Measurements from ENCODE around the gene FAIM2. TPM values are rescaled to one million over a fixed set of nuclear protein-coding genes. Genes with fewer than 3 reads are reported as not detected.

The FAIM2 gene
- total RNA-seq, 1 experiment from 2014 or later = not detected

DNA sequence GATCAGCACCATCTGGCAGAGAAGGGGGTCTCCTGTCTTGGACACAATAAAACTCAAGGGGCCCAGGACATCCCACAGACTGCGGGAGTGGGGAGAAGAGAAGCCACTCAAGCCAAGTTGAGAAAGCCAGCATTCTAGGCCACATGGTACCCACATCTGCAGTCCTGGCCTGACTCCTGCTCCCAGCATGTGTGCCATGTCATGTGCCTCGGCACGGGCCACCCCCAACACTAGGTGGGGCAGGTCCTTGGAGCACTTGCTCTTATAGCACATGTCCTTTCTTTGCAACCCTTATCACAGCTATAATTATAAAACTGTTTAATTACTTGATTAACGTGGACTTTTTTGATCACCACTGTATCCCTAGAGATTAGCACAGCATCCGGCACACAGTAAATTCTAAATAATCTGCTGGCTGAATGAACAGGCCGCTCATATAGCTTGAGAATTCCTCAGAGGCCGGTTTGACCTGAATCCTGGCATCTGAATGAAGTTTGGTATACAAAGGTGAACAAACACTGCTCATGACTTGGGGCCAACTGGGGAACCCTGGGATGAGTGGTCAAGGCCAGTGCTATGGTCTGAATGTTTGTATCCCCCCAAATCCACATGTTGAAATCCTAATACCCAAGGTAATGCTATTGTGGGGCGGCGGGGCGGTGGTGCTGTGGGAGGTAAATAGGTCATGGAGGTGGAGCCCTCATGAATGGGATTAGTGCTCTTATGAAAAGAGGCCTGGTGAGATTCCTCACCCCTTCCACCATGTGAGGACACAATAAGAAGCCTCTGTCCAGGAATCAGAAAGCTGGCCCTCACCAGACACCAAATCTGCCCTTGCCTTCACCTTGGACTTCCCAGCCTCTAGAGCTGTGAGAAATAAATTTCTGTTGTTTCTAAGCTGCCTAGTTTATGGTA is 82.1 kb downstream of the FAIM2 start:
- no peak for DNase-seq (ENCODE audit: low read depth)
- in situ Hi-C loops (cut with HindIII; ENCODE audit: low pct_unique_long_range_greater_than_20kb, low sequenced_read_pairs) = no loop called here

DNA sequence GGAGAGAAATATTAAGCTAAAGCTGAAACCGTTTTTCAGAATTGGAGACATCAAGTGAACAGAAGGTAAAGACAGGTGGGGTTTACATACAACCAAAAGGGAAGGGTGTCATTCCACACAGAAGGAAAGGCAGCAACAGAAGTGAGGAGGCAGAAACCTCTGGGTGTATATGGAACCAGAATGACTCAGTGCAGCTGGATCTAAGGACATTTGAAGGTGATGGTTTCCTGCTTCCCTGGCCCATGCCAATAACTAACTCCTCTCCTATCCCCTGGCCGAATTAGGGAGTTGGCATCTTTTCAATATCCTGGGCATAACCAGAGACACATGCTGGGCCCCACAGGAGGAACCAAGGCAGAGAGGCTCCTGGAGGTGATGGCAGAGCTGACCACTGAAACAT is 83.9 kb downstream of the FAIM2 start:
- DNase-seq (ENCODE audit: low read depth) = no peak
- in situ Hi-C loops (cut with HindIII; ENCODE audit: low pct_unique_long_range_greater_than_20kb, low sequenced_read_pairs) = no loop called here

- in situ Hi-C loops (cut with HindIII; ENCODE audit: low pct_unique_long_range_greater_than_20kb, low sequenced_read_pairs) = no loop called here
- no peak for DNase-seq (ENCODE audit: low read depth)
Measured at GRCh38 chr12:49818241-49818895, 85.3 kb downstream of the FAIM2 start.

Other genes starting within 250 kb of the FAIM2 start
- gene FMNL3, start 196.5 kb downstream of the FAIM2 start, total RNA-seq (2014; rRNA removed; shearing (Covaris generic); ENCODE audit: low replicate concordance) = 1.8 and 3.4 TPM in 2 replicates
- gene TMBIM6, start 162.3 kb downstream of the FAIM2 start, total RNA-seq (2014; rRNA removed; shearing (Covaris generic); ENCODE audit: low replicate concordance) = 590 and 628 TPM in 2 replicates
- 5.8 and 7.5 TPM in 2 replicates for gene NCKAP5L, start 75.5 kb downstream of the FAIM2 start, total RNA-seq (2014; rRNA removed; shearing (Covaris generic); ENCODE audit: low replicate concordance)
- 3.2 and 3.4 TPM in 2 replicates for gene BCDIN3D, start 60.8 kb downstream of the FAIM2 start, total RNA-seq (2014; rRNA removed; shearing (Covaris generic); ENCODE audit: low replicate concordance)
- gene AQP2, start 46.8 kb upstream of the FAIM2 start, total RNA-seq (2014; rRNA removed; shearing (Covaris generic); ENCODE audit: low replicate concordance) = not detected in 2 replicates
- not detected in 2 replicates for gene AQP5, start 58.0 kb upstream of the FAIM2 start, total RNA-seq (2014; rRNA removed; shearing (Covaris generic); ENCODE audit: low replicate concordance)
- gene AQP6, start 69.0 kb upstream of the FAIM2 start, total RNA-seq (2014; rRNA removed; shearing (Covaris generic); ENCODE audit: low replicate concordance) = not detected in 2 replicates
- 195 and 213 TPM in 2 replicates for gene RACGAP1, start 121.6 kb upstream of the FAIM2 start, total RNA-seq (2014; rRNA removed; shearing (Covaris generic); ENCODE audit: low replicate concordance)
- gene ASIC1, start 153.7 kb upstream of the FAIM2 start, total RNA-seq (2014; rRNA removed; shearing (Covaris generic); ENCODE audit: low replicate concordance) = 0.74 and 5.8 TPM in 2 replicates
- gene SMARCD1, start 181.4 kb upstream of the FAIM2 start, total RNA-seq (2014; rRNA removed; shearing (Covaris generic); ENCODE audit: low replicate concordance) = 61.0 and 61.9 TPM in 2 replicates
- not detected in 2 replicates for gene GPD1, start 200.1 kb upstream of the FAIM2 start, total RNA-seq (2014; rRNA removed; shearing (Covaris generic); ENCODE audit: low replicate concordance)
- 74.0 and 127 TPM in 2 replicates for gene COX14, start 208.3 kb upstream of the FAIM2 start, total RNA-seq (2014; rRNA removed; shearing (Covaris generic); ENCODE audit: low replicate concordance)